Neural crest cell (in vitro differentiated cells): ENCODE results near the gene APLNR. TPM values are rescaled to one million over a fixed set of nuclear protein-coding genes. Genes with fewer than 3 reads are reported as not detected.

Experiments used
- DNase-seq: peaks from one replicate; pipeline ENCODE4 v3.0.0; 2021; ENCODE audit warnings: low read depth, mixed read lengths, low spot score
- H3K27ac Mint-ChIP-seq: one replicate; pipeline ENCODE4 v1.8.0; 2021; ENCODE audit warnings: mild to moderate bottlenecking, mixed read lengths; ENCODE audit not compliant: unreplicated experiment
- H3K27me3 Mint-ChIP-seq: 2 replicates; pipeline ENCODE4 v1.8.0; 2021; ENCODE audit warnings: low read depth, mild to moderate bottlenecking, mixed read lengths
- H3K36me3 Mint-ChIP-seq: 2 replicates; pipeline ENCODE4 v1.8.0; 2021; ENCODE audit warnings: low read depth, mild to moderate bottlenecking, mixed read lengths
- H3K4me1 Mint-ChIP-seq: 2 replicates; pipeline ENCODE4 v1.8.0; 2021; ENCODE audit warnings: mixed read lengths
- H3K4me3 Mint-ChIP-seq: one replicate; pipeline ENCODE4 v1.8.0; 2021; ENCODE audit warnings: mild to moderate bottlenecking, mixed read lengths
- H3K9me3 Mint-ChIP-seq: 2 replicates; pipeline ENCODE4 v1.8.0; 2021; ENCODE audit warnings: mixed read lengths
- total RNA-seq: library from RNA; stranded (reverse); gene quantifications from 2 replicates; pipeline ENCODE4 v1.2.1, GENCODE V29; 2021
- TF ChIP-seq, protein P1 (sequence below): fragments of 200-600 bp; sonication (generic); conservative IDR thresholded peaks from 2 replicates; pipeline ENCODE4 v1.5.0; 2021; ENCODE audit warnings: antibody characterized with exemption, mild to moderate bottlenecking

The APLNR gene
- total RNA-seq, 1 donor from 2014 or later, result 3.9 TPM

DNA sequence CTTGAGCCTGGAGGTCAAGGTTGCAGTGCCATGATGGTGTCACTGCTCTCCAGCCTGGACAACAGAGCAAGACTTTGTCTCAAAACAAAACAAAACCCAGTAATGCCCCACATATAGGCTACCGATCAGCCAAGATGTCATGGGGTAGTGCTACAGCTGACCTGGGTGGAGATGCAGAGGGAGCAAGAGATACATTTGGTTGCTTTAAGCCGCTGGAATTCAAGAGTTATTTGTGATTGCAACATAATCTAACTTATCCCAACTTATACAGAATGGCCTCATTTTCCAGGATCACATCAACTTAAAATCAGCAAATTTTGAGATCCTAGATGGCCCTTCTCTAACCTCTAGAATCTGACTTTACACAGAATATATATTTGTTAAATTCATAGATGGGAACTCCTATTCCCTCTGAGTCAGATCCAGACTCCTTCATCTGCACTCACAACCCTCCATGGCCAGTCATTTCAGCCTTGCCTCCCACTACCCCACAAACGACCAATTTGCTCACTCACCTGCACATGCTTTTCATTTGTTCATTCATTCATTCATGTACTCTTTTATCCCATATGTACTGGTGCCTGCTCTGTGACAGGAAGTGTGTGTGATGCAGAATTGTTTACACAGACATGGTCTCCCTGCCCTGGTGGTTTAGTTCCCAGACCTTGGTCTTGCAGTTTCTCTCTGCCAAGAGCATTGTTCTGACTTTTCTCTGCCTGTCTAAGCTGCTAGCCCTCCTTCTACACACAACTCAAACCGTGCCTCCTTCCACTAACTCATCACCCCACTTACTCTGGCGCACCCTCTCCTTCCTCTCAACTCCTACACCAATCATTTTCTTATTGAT, 24.1 kb upstream of the APLNR start:
- no peak overlapping the region for H3K27ac Mint-ChIP-seq
- no peak for DNase-seq
- TF ChIP-seq, protein P1, sequence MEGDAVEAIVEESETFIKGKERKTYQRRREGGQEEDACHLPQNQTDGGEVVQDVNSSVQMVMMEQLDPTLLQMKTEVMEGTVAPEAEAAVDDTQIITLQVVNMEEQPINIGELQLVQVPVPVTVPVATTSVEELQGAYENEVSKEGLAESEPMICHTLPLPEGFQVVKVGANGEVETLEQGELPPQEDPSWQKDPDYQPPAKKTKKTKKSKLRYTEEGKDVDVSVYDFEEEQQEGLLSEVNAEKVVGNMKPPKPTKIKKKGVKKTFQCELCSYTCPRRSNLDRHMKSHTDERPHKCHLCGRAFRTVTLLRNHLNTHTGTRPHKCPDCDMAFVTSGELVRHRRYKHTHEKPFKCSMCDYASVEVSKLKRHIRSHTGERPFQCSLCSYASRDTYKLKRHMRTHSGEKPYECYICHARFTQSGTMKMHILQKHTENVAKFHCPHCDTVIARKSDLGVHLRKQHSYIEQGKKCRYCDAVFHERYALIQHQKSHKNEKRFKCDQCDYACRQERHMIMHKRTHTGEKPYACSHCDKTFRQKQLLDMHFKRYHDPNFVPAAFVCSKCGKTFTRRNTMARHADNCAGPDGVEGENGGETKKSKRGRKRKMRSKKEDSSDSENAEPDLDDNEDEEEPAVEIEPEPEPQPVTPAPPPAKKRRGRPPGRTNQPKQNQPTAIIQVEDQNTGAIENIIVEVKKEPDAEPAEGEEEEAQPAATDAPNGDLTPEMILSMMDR, result no peak
- peaks cover 2% of the 10 kb centered on the region for H3K36me3 Mint-ChIP-seq
- H3K9me3 Mint-ChIP-seq, result peaks cover 6% of the 10 kb centered on the region
- no peak overlapping the region for H3K4me3 Mint-ChIP-seq
- H3K4me1 Mint-ChIP-seq, result no peaks in the 10 kb centered on the region
- no peaks in the 10 kb centered on the region for H3K27me3 Mint-ChIP-seq

GRCh38 chr11:57256119-57256518, 19.1 kb upstream of the APLNR start:
- no peak overlapping the region for H3K27ac Mint-ChIP-seq
- H3K27me3 Mint-ChIP-seq, result peaks cover 13% of the 10 kb centered on the region
- peaks cover 3% of the 10 kb centered on the region for H3K9me3 Mint-ChIP-seq
- no peak overlapping the region for H3K4me3 Mint-ChIP-seq
- TF ChIP-seq, protein P1, result no peak
- H3K36me3 Mint-ChIP-seq, result no peaks in the 10 kb centered on the region
- peaks cover 19% of the 10 kb centered on the region for H3K4me1 Mint-ChIP-seq
- no peak for DNase-seq

- Mint-ChIP-seq H3K36me3 (no peaks in the 10 kb centered on the region), H3K4me1 (peaks cover 19% of the 10 kb centered on the region), H3K9me3 (peaks cover 3% of the 10 kb centered on the region), H3K27ac (no peak overlapping the region), H3K27me3 (peaks cover 15% of the 10 kb centered on the region), H3K4me3 (no peak overlapping the region)
- TF ChIP-seq, protein P1, result no peak
- no peak for DNase-seq
These were observed 18.6 kb upstream of the APLNR start for GRCh38 chr11:57255618-57256017.

GRCh38 chr11:57254631-57255030, 17.6 kb upstream of the APLNR start:
- H3K4me3 Mint-ChIP-seq, result no peak overlapping the region
- H3K9me3 Mint-ChIP-seq, result peaks cover 3% of the 10 kb centered on the region

GRCh38 chr11:57251491-57252104, 14.5 kb upstream of the APLNR start:
- H3K4me3 Mint-ChIP-seq, result no peak overlapping the region
- no peaks in the 10 kb centered on the region for H3K9me3 Mint-ChIP-seq
- no peak overlapping the region for H3K27ac Mint-ChIP-seq
- H3K27me3 Mint-ChIP-seq, result peaks cover 15% of the 10 kb centered on the region
- peaks cover 23% of the 10 kb centered on the region for H3K4me1 Mint-ChIP-seq
- TF ChIP-seq, protein P1, result no peak
- H3K36me3 Mint-ChIP-seq, result no peaks in the 10 kb centered on the region
- DNase-seq, result no peak

More at GRCh38 chr11:57254631-57255030, 17.6 kb upstream of the APLNR start:
- H3K27ac Mint-ChIP-seq, result no peak overlapping the region
- no peak for DNase-seq
- H3K36me3 Mint-ChIP-seq, result no peaks in the 10 kb centered on the region
- TF ChIP-seq, protein P1, result no peak
- peaks cover 15% of the 10 kb centered on the region for H3K27me3 Mint-ChIP-seq
- peaks cover 21% of the 10 kb centered on the region for H3K4me1 Mint-ChIP-seq
